Adipocyte (in vitro differentiated cells): Measurements from ENCODE around the gene PDCD1.

ENCODE experiments used
- DNase-seq: peaks from one replicate; pipeline ENCODE4 v3.0.0-alpha.2; 2015; ENCODE audit warnings: low read depth
- H3K27me3 ChIP-seq: replicated peaks from 2 replicates; pipeline ENCODE4 v1.7.0; 2013; ENCODE audit warnings: mild to moderate bottlenecking, low read length, moderate library complexity; ENCODE audit not compliant: control insufficient read depth, insufficient read depth
- H3K36me3 ChIP-seq: 2 replicates; pipeline ENCODE4 v1.7.0; 2013; ENCODE audit warnings: low read length, mild to moderate bottlenecking, moderate library complexity; ENCODE audit not compliant: control insufficient read depth, insufficient read depth, severe bottlenecking
- H3K4me1 ChIP-seq: 2 replicates; pipeline ENCODE4 v1.7.0; 2013; ENCODE audit warnings: mild to moderate bottlenecking, low read length, moderate library complexity; ENCODE audit not compliant: control insufficient read depth, insufficient read depth
- H3K4me3 ChIP-seq: 2 replicates; pipeline ENCODE4 v1.7.0; 2013; ENCODE audit warnings: mild to moderate bottlenecking, low read length, moderate library complexity
- H3K9ac ChIP-seq: 2 replicates; pipeline ENCODE4 v1.7.0; 2013; ENCODE audit warnings: mild to moderate bottlenecking, low read length, moderate library complexity
- H3K9me3 ChIP-seq: 2 replicates; pipeline ENCODE4 v1.7.0; 2013; ENCODE audit warnings: mild to moderate bottlenecking, low read length, moderate library complexity; ENCODE audit not compliant: control insufficient read depth

PDCD1 gene

DNA sequence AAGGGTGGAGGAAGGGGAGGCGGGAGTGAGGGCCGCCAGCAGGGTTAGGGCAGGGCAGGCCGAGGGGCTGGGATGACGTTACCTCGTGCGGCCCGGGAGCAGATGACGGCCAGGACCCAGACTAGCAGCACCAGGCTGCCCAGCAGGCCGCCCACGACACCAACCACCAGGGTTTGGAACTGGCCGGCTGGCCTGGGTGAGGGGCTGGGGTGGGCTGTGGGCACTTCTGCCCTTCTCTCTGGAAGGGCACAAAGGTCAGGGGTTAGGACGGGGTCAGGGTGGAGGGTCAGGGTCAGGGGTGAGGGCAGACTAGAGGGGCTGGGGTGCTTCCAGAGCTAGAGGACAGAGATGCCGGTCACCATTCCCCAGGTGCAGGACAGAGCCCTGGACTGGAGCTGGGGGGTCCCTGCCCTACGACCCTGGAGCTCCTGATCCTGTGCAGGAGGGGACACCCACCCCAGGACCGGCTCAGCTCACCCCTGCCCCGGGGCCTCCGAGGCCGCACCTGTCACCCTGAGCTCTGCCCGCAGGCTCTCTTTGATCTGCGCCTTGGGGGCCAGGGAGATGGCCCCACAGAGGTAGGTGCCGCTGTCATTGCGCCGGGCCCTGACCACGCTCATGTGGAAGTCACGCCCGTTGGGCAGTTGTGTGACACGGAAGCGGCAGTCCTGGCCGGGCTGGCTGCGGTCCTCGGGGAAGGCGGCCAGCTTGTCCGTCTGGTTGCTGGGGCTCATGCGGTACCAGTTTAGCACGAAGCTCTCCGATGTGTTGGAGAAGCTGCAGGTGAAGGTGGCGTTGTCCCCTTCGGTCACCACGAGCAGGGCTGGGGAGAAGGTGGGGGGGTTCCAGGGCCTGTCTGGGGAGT is 6.3 kb downstream of the PDCD1 start:
- no peak overlapping the region for H3K9ac ChIP-seq
- H3K9me3 ChIP-seq = no peaks in the 10 kb centered on the region
- H3K27me3 ChIP-seq = peaks cover 18% of the 10 kb centered on the region
- peaks cover 6% of the 10 kb centered on the region for H3K4me1 ChIP-seq
- no peak overlapping the region for H3K4me3 ChIP-seq
- H3K36me3 ChIP-seq = no peaks in the 10 kb centered on the region
- DNase-seq = no peak

DNA sequence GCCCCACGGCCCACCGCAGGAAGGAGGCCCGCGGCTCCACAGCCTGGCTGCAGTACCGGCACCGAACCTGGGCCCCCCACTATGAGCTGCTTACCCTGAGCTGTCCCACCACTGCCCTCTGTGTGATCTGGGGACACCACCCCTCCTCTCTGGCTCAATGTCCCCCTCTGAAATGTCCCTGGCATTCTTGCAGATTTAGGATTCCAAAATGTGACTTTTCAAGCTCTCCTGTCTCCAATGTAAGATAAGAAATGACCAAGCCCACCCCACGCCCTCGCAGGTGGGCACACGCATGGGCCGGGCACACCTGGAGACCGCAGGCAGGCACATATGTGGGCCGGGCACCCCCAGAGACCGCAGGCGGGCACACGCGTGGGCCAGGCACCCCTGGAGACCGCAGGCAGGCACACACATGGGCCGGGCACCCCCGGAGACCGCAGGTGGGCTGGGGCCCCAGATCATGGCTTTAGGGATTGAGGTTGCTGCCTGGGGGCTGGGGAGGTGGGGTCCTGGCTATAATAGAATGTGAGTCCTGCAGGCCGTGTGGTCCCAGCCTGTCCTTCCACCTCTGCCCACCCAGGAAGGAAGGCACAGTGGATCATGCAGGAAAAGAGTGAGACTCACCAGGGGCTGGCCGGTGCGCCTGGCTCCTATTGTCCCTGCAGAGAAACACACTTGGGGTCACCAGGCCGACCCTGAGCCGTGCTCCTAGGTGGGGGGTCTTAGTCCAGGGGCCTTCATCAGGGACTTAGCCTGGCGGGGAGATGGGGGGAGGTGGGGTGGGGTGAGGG is 7.2 kb downstream of the PDCD1 start:
- DNase-seq = no peak
- H3K27me3 ChIP-seq = peaks cover 18% of the 10 kb centered on the region

DNA sequence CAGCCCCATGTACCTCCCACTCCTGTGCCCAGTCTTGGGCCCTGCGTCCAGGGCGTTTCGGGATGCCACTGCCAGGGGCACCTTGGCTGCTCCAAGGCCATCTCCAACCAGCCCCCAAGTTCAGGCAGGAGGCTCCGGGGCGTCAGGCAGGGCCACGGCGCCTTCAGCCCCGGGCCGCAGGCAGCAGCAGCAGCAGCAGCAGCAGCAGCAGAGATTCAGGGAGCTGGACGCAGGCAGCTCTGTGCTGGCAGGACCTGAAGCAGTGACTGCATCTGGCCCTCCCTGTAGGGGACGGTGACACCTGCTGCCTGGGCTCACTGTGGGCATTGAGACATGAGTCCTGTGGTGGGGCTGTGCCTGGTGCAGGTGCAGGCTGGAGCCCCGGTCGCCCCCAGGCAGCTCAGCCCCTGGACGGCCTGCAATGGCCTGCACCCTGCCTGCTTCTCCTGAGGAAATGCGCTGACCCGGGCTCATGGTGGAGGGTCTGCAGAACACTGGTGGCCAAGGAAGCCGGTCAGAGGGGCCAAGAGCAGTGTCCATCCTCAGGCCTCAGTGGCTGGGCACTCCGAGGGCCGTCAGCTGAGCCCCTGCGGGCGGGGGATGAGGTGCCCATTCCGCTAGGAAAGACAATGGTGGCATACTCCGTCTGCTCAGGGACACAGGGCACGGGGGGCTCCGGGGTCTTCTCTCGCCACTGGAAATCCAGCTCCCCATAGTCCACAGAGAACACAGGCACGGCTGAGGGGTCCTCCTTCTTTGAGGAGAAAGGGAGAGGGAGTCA is 8.0 kb downstream of the PDCD1 start:
- H3K36me3 ChIP-seq = no peaks in the 10 kb centered on the region
- no peaks in the 10 kb centered on the region for H3K4me1 ChIP-seq
- no peak overlapping the region for H3K9ac ChIP-seq
- H3K9me3 ChIP-seq = no peaks in the 10 kb centered on the region
- no peak overlapping the region for H3K4me3 ChIP-seq
- H3K27me3 ChIP-seq = peaks cover 18% of the 10 kb centered on the region
- no peak for DNase-seq

More for the DNA sequence above, 7.2 kb downstream of the PDCD1 start:
- Histone ChIP-seq H3K4me3 (no peak overlapping the region), H3K4me1 (no peaks in the 10 kb centered on the region), H3K9ac (no peak overlapping the region), H3K9me3 (no peaks in the 10 kb centered on the region), H3K36me3 (no peaks in the 10 kb centered on the region)

DNA sequence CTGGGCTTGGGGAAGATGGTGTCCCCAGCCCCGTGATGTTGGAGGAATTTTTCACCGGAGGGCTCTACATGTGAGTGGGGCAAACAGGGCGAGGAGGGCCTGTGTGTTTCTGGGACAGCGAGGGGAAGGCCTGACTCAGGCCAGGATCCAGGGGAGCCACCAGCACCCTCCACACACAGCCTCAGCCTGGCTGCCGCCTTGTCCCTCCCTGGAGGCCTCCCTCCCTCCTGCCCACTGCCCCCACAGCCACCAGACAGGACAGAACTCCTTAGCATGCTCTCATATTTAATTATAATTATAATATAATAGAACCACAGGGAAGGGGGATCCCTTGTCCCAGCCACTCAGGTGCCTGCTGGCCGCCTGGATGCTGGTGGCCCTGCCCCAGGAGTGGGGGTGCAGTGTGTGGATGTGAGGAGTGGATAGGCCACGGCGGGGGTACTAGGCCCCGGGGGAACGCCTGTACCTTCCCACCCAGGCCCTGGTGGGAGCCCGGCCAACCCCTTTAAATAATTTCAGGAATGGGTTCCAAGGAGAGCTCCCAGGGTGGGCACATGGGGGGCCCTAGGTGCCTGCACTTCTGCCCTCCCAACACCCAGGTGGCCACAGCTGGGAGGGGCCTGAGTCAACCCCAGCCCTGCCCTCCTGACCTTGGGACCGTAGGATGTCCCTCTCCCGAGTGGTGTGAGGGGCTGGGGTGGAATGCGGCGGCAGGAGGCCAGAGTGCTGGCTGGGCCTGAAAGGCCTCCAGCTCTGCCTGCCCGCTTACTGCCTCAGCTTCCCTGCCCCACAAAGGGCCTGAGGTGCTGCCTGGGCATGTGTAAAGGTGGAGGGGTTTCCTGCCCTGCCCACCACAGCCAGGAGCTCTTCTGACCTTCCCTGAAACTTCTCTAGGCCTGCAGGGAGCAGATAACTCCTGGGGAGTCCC is 8.8 kb downstream of the PDCD1 start:
- H3K9ac ChIP-seq = no peak overlapping the region
- no peaks in the 10 kb centered on the region for H3K4me1 ChIP-seq
- no peaks in the 10 kb centered on the region for H3K36me3 ChIP-seq
- DNase-seq = no peak
- H3K9me3 ChIP-seq = no peaks in the 10 kb centered on the region
- H3K4me3 ChIP-seq = no peak overlapping the region
- H3K27me3 ChIP-seq = peaks cover 19% of the 10 kb centered on the region

- no peaks in the 10 kb centered on the region for H3K9me3 ChIP-seq
These were observed 9.7 kb downstream of the PDCD1 start for GRCh38 chr2:241848761-241849615.

DNA sequence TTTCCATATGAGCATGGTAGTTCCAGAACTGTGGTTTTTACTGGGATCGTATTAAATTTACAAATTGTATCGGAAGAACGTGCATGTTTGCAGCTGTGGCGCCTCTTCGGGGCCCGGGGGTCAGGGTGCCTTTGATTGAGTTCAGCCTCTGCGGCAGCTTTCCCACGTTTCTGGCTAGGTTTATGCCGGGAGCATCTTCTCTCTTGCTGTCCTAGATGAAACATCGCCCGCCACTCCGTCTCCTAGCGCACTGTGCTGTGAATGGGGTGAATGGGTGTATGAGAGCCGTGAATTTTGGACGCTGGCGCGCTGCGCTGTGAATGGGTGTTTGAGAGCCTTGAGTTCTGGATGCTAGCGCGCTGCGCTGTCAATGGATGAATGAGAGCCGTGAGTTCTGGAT is 12.3 kb downstream of the PDCD1 start:
- DNase-seq = no peak
- peaks cover 4% of the 10 kb centered on the region for H3K4me1 ChIP-seq
- H3K36me3 ChIP-seq = no peaks in the 10 kb centered on the region
- no peak overlapping the region for H3K9ac ChIP-seq
- no peak overlapping the region for H3K4me3 ChIP-seq
- H3K27me3 ChIP-seq = peaks cover 17% of the 10 kb centered on the region
- no peaks in the 10 kb centered on the region for H3K9me3 ChIP-seq

More at GRCh38 chr2:241848761-241849615, 9.7 kb downstream of the PDCD1 start:
- Histone ChIP-seq H3K27me3 (peaks cover 22% of the 10 kb centered on the region), H3K36me3 (no peaks in the 10 kb centered on the region), H3K9ac (no peak overlapping the region), H3K4me1 (peaks cover 4% of the 10 kb centered on the region), H3K4me3 (no peak overlapping the region)
- DNase-seq = no peak

DNA sequence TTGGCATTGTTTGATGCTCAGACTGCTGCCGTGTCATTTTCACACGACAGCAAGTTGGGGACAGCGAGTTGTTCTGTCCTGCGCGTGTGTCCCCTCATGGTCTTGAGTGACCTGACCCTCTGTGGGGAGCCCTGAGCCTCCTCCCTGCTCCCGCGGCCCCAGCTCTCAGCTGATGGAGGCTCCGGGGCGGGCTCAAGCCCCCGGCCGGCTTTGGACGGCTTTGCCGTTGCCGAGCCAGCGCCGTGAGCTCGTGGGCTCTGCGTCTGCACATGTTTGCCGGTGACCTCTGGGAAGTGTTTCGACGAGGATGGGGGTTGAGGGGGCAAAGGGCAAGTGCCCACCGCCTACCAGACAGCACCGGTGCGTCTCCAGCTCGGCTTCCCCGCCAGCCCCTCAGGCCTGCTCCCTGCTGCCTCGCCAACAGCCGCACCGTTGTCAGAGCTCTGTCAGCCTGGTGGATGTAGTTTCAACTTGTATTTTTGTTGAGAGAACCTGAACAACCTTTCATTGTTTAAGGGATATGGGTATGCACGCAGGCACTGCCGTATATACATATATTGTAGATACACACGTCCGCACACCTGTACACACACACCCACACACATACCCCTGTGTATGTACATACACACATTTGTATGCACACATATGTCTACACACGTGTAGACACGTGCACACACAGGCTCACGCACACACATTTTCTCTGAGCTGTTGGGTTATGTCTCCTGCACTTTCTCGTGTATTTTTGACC is 13.7 kb downstream of the PDCD1 start:
- DNase-seq = no peak
- no peaks in the 10 kb centered on the region for H3K9me3 ChIP-seq
- peak overlapping the region; percentile 72 for H3K9ac ChIP-seq
- H3K4me3 ChIP-seq = no peak overlapping the region
- H3K36me3 ChIP-seq = no peaks in the 10 kb centered on the region
- H3K27me3 ChIP-seq = peaks cover 10% of the 10 kb centered on the region
- peaks cover 4% of the 10 kb centered on the region for H3K4me1 ChIP-seq

DNA sequence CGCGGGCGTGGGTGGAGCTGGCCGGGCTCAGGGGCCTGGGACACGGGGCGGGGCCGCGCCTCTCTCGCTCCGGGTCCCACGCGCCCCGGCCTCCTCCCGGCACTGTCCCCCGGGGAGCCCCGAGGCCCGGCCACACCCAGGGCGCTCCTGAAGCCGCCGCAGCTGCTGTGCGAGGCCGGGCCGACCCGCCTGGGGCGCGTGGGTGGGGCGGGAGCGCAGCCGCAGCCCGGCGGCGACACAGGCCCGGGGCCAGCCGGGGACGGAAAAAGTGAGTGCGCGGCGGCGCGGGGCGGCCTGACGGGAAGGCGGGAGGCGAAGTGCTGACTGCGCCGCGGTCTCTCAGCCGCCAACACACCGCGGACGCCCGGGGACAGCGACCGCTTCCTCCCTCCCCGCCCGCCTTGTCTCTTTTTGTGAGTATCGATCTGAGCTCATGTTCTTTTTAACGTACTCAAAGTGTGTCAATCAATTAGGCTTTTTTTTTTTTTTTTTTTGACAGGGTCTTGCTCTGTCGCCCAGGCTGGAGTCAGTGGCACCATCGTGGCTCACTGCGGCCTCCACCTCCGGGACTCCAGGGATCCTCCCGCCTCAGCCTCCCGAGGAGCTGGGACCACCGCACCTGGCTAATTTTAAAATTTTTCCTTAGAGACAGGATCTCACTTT is 14.5 kb downstream of the PDCD1 start:
- H3K9me3 ChIP-seq = no peaks in the 10 kb centered on the region
- H3K4me1 ChIP-seq = peaks cover 4% of the 10 kb centered on the region
- H3K9ac ChIP-seq = peak overlapping the region; percentile 72
- H3K4me3 ChIP-seq = peak overlapping the region; percentile 70
- peak; percentile 93 for DNase-seq
- H3K27me3 ChIP-seq = peaks cover 10% of the 10 kb centered on the region
- no peaks in the 10 kb centered on the region for H3K36me3 ChIP-seq
